SK-N-SH (cell line): Measurements from ENCODE around the gene HLTF. TPM values are rescaled to one million over a fixed set of nuclear protein-coding genes. Genes with fewer than 3 reads are reported as not detected.

Experiments used
- CTCF ChIA-PET: fragments of 300-600, 350-600 bp; formaldehyde crosslinking; extraction: SDS; loops from one replicate; lab custom pipeline; 2021; lab: Yijun Ruan, JAX
- POLR2A ChIA-PET: fragments of 350-600 bp; sonication (Branson Sonifier 250); formaldehyde crosslinking; extraction: SDS; loops from one replicate; lab custom pipeline; 2020; ENCODE audit warnings: antibody characterized with exemption, inconsistent platforms; lab: Yijun Ruan, JAX
- DNase-seq: peaks from one replicate; pipeline ENCODE4 v3.0.0; 2012
- H2AFZ ChIP-seq: fragments of 200-600 bp; sonication (generic); 2 replicates; pipeline ENCODE4 v1.8.1; 2016; ENCODE audit warnings: antibody characterized with exemption, mild to moderate bottlenecking, low read depth
- H3F3A ChIP-seq: fragments of 200-600 bp; sonication (generic); replicated peaks from 2 replicates; pipeline ENCODE3; 2016; ENCODE audit warnings: antibody characterized with exemption, mild to moderate bottlenecking; ENCODE audit not compliant: insufficient read depth
- H3K27ac ChIP-seq, 2 experiments: fragments of 200-500 bp in 1 of 2; fragments of 200-600 bp in 1 of 2; sonication (Bioruptor generic) in 1 of 2; sonication (generic), shearing (Covaris generic) in 1 of 2; 2 replicates each; pipeline versions ENCODE4 v1.5.1 to v1.6.1; 2014 to 2016; ENCODE audit warnings: low read depth in 2 of 2, inconsistent platforms in 1 of 2, low read length in 1 of 2, mild to moderate bottlenecking in 1 of 2, mixed read lengths in 1 of 2
- H3K27me3 ChIP-seq: fragments of 200-600 bp; sonication (generic), shearing (Covaris generic); 2 replicates; pipeline ENCODE4 v1.6.1; 2016; ENCODE audit warnings: mixed run types; ENCODE audit not compliant: insufficient read depth
- H3K36me3 ChIP-seq, 2 experiments: fragments of 200-500 bp in 1 of 2; fragments of 200-600 bp in 1 of 2; sonication (Bioruptor generic) in 1 of 2; sonication (generic) in 1 of 2; replicated peaks in 1 of 2; 2 replicates each; pipeline versions ENCODE3 to v1.5.1; 2014 to 2016; ENCODE audit warnings: low read length in 1 of 2, mild to moderate bottlenecking in 1 of 2; ENCODE audit not compliant: insufficient read depth in 2 of 2, control insufficient read depth in 1 of 2
- H3K4me1 ChIP-seq, 2 experiments: fragments of 200-500 bp in 1 of 2; fragments of 200-600 bp in 1 of 2; sonication (Bioruptor generic) in 1 of 2; sonication (generic), shearing (Covaris generic) in 1 of 2; 2 replicates each; pipeline versions ENCODE4 v1.5.1 to v1.6.1; 2014 to 2016; ENCODE audit warnings: low read depth in 1 of 2, low read length in 1 of 2, mixed run types in 1 of 2; ENCODE audit not compliant: insufficient read depth in 2 of 2, control insufficient read depth in 1 of 2
- H3K4me2 ChIP-seq: fragments of 200-600 bp; sonication (generic), shearing (Covaris generic); 2 replicates; pipeline ENCODE4 v1.6.1; 2017; ENCODE audit warnings: mixed run types
- H3K4me3 ChIP-seq, 2 experiments: fragments of 200-500 bp in 1 of 2; fragments of 200-600 bp in 1 of 2; sonication (Bioruptor generic) in 1 of 2; sonication (generic), shearing (Covaris generic) in 1 of 2; 2 replicates each; pipeline versions ENCODE4 v1.5.1 to v1.8.1; 2014 to 2016; ENCODE audit warnings: low read depth in 2 of 2, inconsistent platforms in 1 of 2, low read length in 1 of 2, mild to moderate bottlenecking in 1 of 2, mixed read lengths in 1 of 2, moderate library complexity in 1 of 2
- H3K79me2 ChIP-seq: fragments of 200-600 bp; sonication (generic); 2 replicates; pipeline ENCODE4 v1.8.1; 2017; ENCODE audit warnings: mild to moderate bottlenecking; ENCODE audit not compliant: insufficient read depth
- H3K9ac ChIP-seq: fragments of 200-600 bp; sonication (generic); 2 replicates; pipeline ENCODE4 v1.6.1; 2017; ENCODE audit warnings: mixed run types
- H3K9me2 ChIP-seq: fragments of 200-600 bp; sonication (generic); 2 replicates; pipeline ENCODE4 v1.6.1; 2017; ENCODE audit warnings: mixed run types
- H3K9me3 ChIP-seq: fragments of 200-600 bp; sonication (generic); 2 replicates; pipeline ENCODE4 v1.6.1; 2017; ENCODE audit warnings: mixed run types, mild to moderate bottlenecking, moderate library complexity
- H4K20me1 ChIP-seq: fragments of 200-600 bp; sonication (generic); 2 replicates; pipeline ENCODE4 v1.6.1; 2017; ENCODE audit warnings: mild to moderate bottlenecking, mixed run types; ENCODE audit not compliant: insufficient read depth
- CTCF ChIP-seq: fragments of 200-600 bp; sonication (generic); IDR thresholded peaks from 2 replicates; pipeline ENCODE4 v1.6.1; 2017; ENCODE audit warnings: antibody characterized with exemption, mild to moderate bottlenecking, moderate library complexity
- FOSL2 ChIP-seq: IDR thresholded peaks from 2 replicates; pipeline ENCODE4 v1.4.0; 2012; ENCODE audit warnings: low read depth, mild to moderate bottlenecking, moderate library complexity, borderline replicate concordance
- FOXM1 ChIP-seq: IDR thresholded peaks from 2 replicates; pipeline ENCODE4 v1.4.0; 2012; ENCODE audit warnings: low read depth, mild to moderate bottlenecking
- GATA2 ChIP-seq: sonication (generic); formaldehyde crosslinking; IDR thresholded peaks from 2 replicates; pipeline ENCODE4 v1.5.0; 2020; ENCODE audit warnings: mild to moderate bottlenecking, missing genetic modification reagents
- MXI1 ChIP-seq: IDR thresholded peaks from 2 replicates; pipeline ENCODE4 v1.6.1; 2012; ENCODE audit warnings: mild to moderate bottlenecking, low read depth, low read length, improper control_type of control experiment
- RCOR1 ChIP-seq: fragments of 150-350 bp; IDR thresholded peaks from 2 replicates; pipeline ENCODE4 v1.6.1; 2017; ENCODE audit warnings: antibody characterized with exemption, low read length
- RFX5 ChIP-seq: IDR thresholded peaks from 2 replicates; pipeline ENCODE4 v1.6.1; 2012; ENCODE audit warnings: mild to moderate bottlenecking, improper control_type of control experiment, low read length
- SIN3A ChIP-seq: IDR thresholded peaks from 2 replicates; pipeline ENCODE4 v1.6.1; 2012; ENCODE audit warnings: low read depth, mild to moderate bottlenecking, low read length, moderate library complexity, borderline replicate concordance
- TAF1 ChIP-seq: IDR thresholded peaks from 2 replicates; pipeline ENCODE4 v1.6.1; 2012; ENCODE audit warnings: low read depth, mild to moderate bottlenecking, low read length, moderate library complexity, borderline replicate concordance
- YY1 ChIP-seq: IDR thresholded peaks from 2 replicates; pipeline ENCODE4 v1.4.0; 2012; ENCODE audit warnings: low read depth, mild to moderate bottlenecking
- WGBS: methylation state at CpG from one replicate; pipeline ENCODE4 v1.1.6; 2017; ENCODE audit warnings: low lambda C conversion rate; 5-methylcytosine and 5-hydroxymethylcytosine counted together
- polyA plus RNA-seq, 3 experiments: library from polyadenylated mRNA; depleted of rRNA; stranded (reverse); fragments of >200 nt; gene quantifications; 2 replicates each; pipeline ENCODE4 v1.2.3, GENCODE V29; 2012
- TF ChIP-seq, protein P1 (sequence below): fragments of 150-350 bp; IDR thresholded peaks from 2 replicates; pipeline ENCODE4 v1.6.1; 2017; ENCODE audit warnings: antibody characterized with exemption, low read length, low read depth, borderline replicate concordance
- TF ChIP-seq, protein P2 (sequence below): IDR thresholded peaks from 2 replicates; pipeline ENCODE4 v1.6.1; 2012; ENCODE audit warnings: mild to moderate bottlenecking, low read depth, low read length, moderate library complexity

HLTF gene
- polyA plus RNA-seq, 1 of the 3 experiments (the other 2 are of a cell fraction) = 10.1 TPM

DNA sequence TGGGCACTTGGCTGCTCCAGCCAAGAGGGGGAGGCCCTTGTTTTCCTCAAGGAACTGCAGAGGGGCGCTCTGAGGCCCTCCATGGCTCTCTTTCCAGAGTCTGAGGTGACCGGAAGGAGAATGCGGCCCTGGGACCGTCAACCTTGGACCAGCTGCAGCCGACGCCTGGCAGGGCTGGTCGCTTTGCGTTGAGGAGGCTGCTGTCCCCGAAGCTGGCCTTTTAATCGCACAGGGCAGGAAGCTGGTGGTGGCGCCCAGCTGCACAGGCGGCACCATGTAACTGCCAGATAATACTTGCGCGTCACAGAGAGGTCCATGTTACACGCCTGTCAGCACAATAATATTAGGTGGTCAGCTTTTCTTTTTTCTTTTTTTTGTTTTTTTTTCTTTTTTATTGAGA, 875 bp upstream of the HLTF start (continued):
- TF ChIP-seq, protein P1, sequence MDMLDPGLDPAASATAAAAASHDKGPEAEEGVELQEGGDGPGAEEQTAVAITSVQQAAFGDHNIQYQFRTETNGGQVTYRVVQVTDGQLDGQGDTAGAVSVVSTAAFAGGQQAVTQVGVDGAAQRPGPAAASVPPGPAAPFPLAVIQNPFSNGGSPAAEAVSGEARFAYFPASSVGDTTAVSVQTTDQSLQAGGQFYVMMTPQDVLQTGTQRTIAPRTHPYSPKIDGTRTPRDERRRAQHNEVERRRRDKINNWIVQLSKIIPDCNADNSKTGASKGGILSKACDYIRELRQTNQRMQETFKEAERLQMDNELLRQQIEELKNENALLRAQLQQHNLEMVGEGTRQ = no peak
- TF ChIP-seq, all 33 proteins: peak for 0

GRCh38 chr3:149085828-149086231, 503 bp downstream of the HLTF start:
- CTCF ChIA-PET = interaction anchor here (1.1 to 1.9 kb wide), 2 partner anchors 35 to 188 kb away, joined by 4 to 6 read pairs; no protein-coding TSS in a partner anchor
- peak overlapping the region; percentile 67 for H3K9ac ChIP-seq
- TF ChIP-seq, protein P1 = no peak
- TF ChIP-seq GATA2 (CRISPR knock-in tag) (peak; percentile 45; the same call in 1 of the 2 replicates), MXI1 (peak; percentile 9; the same call in 1 of the 2 replicates), FOSL2 (no peak), CTCF (no peak), SIN3A (no peak), RCOR1 (peak; percentile 3; the same call in 1 of the 2 replicates)
- TF ChIP-seq, all 33 proteins: peak for 3
- Histone ChIP-seq H3K4me2 (peak overlapping the region; percentile 90), H4K20me1 (no peaks in the 10 kb centered on the region), H3F3A (peaks cover 3% of the 10 kb centered on the region), H3K4me3 (peak overlapping the region; percentile 83 to 92), H3K36me3 (peaks cover 8 to 29% of the 10 kb centered on the region in 2 experiments), H3K27ac (peak overlapping the region; percentile 59 to 86), H3K9me2 (no peaks in the 10 kb centered on the region), H3K4me1 (peaks cover 4 to 8% of the 10 kb centered on the region in 2 experiments; a peak in 3 of 4 replicates), H3K9me3 (no peaks in the 10 kb centered on the region), H2AFZ (peak overlapping the region; percentile 89), H3K27me3 (no peaks in the 10 kb centered on the region), H3K79me2 (peaks cover 52% of the 10 kb centered on the region)
- POLR2A ChIA-PET = no interaction called here
- under 1% methylated on average over 21 of the region's 21 CpGs for WGBS
- DNase-seq = no peak

GRCh38 chr3:149081772-149082171, 4.6 kb downstream of the HLTF start:
- H3K9me2 ChIP-seq = no peaks in the 10 kb centered on the region
- H4K20me1 ChIP-seq = no peaks in the 10 kb centered on the region
- CTCF ChIA-PET = no interaction called here
- peaks cover 8 to 47% of the 10 kb centered on the region in 2 experiments for H3K36me3 ChIP-seq
- no peaks in the 10 kb centered on the region for H3K27me3 ChIP-seq
- H3K4me1 ChIP-seq = peaks cover 4 to 16% of the 10 kb centered on the region in 2 experiments; a peak in 3 of 4 replicates
- no peak overlapping the region for H2AFZ ChIP-seq
- POLR2A ChIA-PET = no interaction called here
- H3K4me3 ChIP-seq = no peak overlapping the region
- H3K9me3 ChIP-seq = no peaks in the 10 kb centered on the region
- H3K9ac ChIP-seq = no peak overlapping the region
- no peak overlapping the region for H3K4me2 ChIP-seq
- no peak overlapping the region for H3K27ac ChIP-seq
- no peak for DNase-seq
- peaks cover 90% of the 10 kb centered on the region for H3K79me2 ChIP-seq
- H3F3A ChIP-seq = peaks cover 16% of the 10 kb centered on the region
- 92% methylated on average over 1 of the region's 1 CpG for WGBS
- TF ChIP-seq TAF1 = no peak
- no peak for TF ChIP-seq FOSL2
- TF ChIP-seq, protein P1 = no peak
- TF ChIP-seq, protein P2, sequence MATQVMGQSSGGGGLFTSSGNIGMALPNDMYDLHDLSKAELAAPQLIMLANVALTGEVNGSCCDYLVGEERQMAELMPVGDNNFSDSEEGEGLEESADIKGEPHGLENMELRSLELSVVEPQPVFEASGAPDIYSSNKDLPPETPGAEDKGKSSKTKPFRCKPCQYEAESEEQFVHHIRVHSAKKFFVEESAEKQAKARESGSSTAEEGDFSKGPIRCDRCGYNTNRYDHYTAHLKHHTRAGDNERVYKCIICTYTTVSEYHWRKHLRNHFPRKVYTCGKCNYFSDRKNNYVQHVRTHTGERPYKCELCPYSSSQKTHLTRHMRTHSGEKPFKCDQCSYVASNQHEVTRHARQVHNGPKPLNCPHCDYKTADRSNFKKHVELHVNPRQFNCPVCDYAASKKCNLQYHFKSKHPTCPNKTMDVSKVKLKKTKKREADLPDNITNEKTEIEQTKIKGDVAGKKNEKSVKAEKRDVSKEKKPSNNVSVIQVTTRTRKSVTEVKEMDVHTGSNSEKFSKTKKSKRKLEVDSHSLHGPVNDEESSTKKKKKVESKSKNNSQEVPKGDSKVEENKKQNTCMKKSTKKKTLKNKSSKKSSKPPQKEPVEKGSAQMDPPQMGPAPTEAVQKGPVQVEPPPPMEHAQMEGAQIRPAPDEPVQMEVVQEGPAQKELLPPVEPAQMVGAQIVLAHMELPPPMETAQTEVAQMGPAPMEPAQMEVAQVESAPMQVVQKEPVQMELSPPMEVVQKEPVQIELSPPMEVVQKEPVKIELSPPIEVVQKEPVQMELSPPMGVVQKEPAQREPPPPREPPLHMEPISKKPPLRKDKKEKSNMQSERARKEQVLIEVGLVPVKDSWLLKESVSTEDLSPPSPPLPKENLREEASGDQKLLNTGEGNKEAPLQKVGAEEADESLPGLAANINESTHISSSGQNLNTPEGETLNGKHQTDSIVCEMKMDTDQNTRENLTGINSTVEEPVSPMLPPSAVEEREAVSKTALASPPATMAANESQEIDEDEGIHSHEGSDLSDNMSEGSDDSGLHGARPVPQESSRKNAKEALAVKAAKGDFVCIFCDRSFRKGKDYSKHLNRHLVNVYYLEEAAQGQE = no peak
- TF ChIP-seq YY1 = no peak
- no peak for TF ChIP-seq CTCF
- no peak for TF ChIP-seq RFX5
- no peak for TF ChIP-seq FOXM1
